Measurements from ENCODE around the gene GLCE.
A peak's percentile ranks its signal among the peaks of the same experiment; 100 is the strongest.
"Not testable (repeated sequence)": the region's sequence is repeated elsewhere in the genome, so short reads cannot be mapped to it uniquely, and the experiment has no call there.

GLCE gene

GRCh38 chr15:69138963-69139362 is 21.5 kb upstream of the GLCE start:
- DNase-seq, result no peak

GRCh38 chr15:69140306-69140705 is 20.1 kb upstream of the GLCE start:
- DNase-seq, result no peak

GRCh38 chr15:69141286-69141701 is 19.1 kb upstream of the GLCE start:
- DNase-seq, result peak; percentile 38

GRCh38 chr15:69141833-69142232 is 18.6 kb upstream of the GLCE start:
- no peak for DNase-seq

DNA sequence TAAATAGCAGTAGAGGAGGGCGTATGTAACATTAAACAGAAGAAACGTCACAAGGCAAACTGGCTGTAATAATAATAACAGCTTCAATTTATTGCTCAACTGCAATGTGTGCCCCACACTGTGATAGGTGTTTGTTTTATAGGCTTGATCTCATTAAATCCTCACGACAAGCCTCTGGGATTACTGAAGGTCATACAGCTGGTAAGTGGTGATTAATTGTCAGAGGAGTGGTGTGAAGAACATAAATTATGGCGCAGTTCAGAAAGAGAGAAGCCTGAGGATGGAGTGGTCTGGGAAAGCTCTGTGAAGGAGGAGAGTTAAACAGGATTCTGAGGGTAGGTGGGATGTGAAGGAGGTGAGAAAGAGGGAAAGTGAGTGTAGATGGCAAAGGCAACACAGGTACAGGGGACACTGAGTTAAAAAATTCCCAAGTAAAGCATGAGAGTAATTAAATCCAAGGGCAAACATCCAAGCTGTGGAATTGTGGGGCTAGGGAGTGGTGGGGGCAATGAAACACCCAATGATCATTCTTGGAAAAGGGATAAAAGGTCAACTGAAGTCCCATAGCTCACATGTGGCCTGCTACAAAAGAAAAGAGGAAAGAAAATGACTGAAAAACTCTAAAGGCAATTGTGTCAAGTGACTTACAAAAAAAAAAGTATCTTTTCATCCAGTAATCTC is 16.5 kb upstream of the GLCE start:
- DNase-seq, result peak; percentile 92

DNA sequence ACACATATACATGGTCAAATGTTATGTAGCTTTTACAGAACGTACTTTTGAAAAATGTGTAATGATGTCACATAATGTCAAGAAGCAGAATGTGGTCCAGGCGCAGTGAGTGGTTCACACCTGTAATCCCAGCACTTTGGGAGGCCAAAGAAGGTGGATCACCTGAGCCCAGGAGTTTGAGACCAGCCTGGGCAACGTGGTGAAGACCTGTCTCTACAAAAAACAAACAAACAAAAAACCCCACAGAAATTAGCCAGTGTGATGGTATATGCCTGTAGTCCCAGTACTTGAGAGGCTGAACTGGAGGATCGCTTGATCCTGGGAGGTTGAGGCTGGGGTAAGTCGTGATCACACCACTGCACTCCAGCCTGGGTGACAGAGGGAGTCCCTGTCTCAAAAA is 15.9 kb upstream of the GLCE start:
- DNase-seq, result no peak

DNA sequence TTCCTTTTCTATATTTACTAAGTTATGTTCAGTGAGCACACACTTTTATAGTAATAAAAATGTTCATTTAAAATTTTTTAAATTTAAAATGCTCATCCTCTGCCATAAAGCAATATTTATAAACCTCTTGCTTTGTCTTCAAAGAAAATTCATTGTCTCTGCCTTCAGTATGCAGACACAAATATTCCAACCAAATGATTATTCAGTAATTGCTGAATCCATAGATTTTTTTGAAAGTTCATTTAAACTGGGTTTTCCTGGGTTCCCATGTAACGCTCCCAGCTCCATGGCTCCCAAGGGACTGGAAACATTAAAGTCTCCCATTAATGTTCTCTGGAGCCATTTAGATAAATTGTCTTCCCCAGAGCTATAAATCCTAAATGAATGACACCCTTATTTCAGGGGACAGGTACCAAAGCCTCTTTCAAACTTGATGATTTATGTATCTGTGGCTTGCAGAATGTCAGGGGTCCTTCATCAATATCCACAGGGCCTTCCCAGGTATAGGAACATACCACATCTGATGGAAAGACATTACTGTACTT is 15.2 kb upstream of the GLCE start:
- DNase-seq, result no peak

GRCh38 chr15:69145694-69146492 is 14.5 kb upstream of the GLCE start:
- DNase-seq, result peak; percentile 81

DNA sequence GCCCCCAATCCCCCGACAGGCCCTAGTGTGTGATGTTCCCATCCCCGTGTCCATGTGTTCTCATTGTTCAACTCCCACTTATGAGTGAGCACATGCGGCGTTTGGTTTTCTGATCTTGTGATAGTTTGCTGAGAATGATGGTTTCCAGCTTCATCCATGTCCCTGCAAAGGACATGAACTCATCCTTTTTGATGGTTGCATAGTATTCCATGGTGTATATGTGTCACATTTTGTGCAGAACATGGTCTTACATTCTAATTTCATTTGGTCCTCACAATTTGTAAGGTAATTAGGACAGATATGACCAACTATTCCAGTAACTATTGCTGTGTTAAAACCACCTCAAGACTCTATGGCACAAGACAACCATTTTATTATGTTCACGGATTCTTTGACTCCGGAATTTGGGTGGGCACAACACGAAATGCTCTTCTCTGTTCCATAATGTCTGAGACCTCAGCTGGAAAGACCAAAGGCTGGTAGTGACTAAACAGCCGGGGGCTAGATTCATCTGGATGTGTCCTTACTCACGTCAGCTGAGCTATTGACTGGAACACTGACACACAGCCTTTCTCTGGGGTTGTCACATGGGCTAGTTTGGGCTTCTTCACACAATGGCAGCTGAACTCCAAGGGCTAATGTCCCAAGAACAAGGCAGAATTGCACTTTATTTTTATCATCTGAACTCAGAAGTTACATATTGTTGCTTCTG is 13.6 kb upstream of the GLCE start:
- no peak for DNase-seq

DNA sequence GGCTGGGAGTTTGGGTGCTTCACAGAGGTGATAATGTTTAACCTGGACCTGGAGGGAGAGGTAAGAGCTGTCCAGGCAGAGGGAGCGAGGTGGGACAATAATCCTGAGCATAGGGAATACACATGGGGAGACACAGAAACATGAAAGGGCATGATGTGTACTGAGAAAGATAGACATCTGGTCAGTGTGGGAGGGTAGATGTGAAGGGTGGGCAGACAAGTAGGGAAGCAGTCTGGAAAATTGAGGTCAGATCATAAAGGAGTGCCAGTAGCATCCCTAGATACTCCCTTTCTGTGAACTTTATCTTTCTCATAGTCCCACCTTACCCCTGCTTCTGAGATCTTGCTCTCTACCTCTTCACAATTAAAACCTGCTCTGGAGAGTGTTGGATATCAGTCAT is 12.0 kb upstream of the GLCE start:
- no peak for DNase-seq

GRCh38 chr15:69149163-69149562 is 11.3 kb upstream of the GLCE start:
- no peak for DNase-seq

- no peak for DNase-seq
Observed at GRCh38 chr15:69149803-69150202, 10.6 kb upstream of the GLCE start.

- no peak for DNase-seq
Observed at GRCh38 chr15:69150336-69150735, 10.1 kb upstream of the GLCE start.

GRCh38 chr15:69150841-69151240 is 9.6 kb upstream of the GLCE start:
- DNase-seq, result no peak

DNA sequence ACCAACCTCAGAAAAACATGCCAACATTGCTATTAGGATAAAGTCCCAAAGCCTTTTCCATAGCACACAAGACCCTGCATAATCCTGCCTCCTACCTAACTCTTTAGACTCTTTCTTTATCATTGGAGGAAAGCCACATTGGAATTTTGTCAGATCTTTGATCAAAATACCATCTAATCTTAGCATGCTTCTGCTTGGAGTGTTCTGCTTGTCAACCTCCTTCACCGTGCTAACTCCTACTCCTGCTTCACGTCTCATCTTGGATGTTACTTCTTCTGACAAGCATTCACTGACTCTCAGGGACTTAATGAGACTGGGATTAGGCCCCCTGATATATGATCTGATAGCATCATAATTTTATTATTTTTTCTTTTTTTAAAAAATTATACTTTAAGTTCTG is 7.4 kb upstream of the GLCE start:
- no peak for DNase-seq

GRCh38 chr15:69153587-69153986 is 6.8 kb upstream of the GLCE start:
- not testable (repeated sequence) for DNase-seq

DNA sequence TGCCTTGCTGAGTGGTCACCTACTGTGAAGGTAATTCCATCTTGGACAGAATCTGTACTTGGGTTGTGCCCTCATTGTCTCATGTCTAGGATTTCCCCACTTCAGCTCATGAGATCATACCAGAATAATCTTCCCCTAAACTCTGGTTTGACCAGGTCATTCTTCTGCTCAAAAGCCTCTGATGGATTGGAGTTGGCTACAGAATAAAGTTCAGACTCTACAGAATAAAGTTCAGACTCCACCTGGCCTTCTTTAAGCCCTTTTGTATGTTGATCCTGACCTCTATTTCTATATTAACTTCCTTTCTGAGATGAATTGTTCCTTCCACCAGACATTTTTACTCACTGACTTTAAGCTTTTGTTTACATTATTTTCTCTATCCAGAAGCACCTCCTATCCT is 6.4 kb upstream of the GLCE start:
- no peak for DNase-seq

GRCh38 chr15:69154684-69155083 is 5.8 kb upstream of the GLCE start:
- no peak for DNase-seq

GRCh38 chr15:69156736-69157381 is 3.6 kb upstream of the GLCE start:
- no peak for DNase-seq

- DNase-seq, result no peak
Observed at GRCh38 chr15:69158201-69158842, 2.1 kb upstream of the GLCE start.

DNA sequence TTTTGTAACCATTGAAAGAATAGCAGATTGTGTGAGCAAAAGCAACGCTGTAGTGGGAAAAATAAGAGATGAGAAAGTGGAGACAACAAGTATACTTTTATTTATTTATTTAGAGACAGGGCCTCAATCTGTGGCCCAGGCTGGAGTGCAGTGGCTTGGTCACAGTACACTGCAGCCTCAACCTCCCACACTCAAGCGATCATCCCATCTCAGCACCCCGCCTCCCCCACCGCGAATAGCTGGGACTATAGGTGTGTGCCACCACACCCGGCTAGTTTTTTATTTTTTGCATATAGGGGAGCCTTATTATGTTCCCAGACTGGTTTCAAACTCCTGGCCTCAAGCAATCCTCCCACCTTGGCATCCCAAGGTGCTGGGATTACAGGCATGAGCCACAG is 1.6 kb upstream of the GLCE start:
- no peak for DNase-seq

- no peak for DNase-seq
Observed at GRCh38 chr15:69159805-69160140, 662 bp upstream of the GLCE start.
